NCI-H2171 treated with DMSO at 0.1 percent for 48 hours (cell line): ENCODE results near the gene UTP25.

Source experiments
- DNase-seq: peaks from one replicate; lab custom pipeline; 2025; lab: John Stamatoyannopoulos, UW

UTP25 gene

GRCh38 chr1:209839875-209840546 lies 12.2 kb downstream of the UTP25 start:
- no peak for DNase-seq

- no peak for DNase-seq
Observed at GRCh38 chr1:209840611-209841010, 12.8 kb downstream of the UTP25 start.

- no peak for DNase-seq
Observed at GRCh38 chr1:209844695-209845407, 17.1 kb downstream of the UTP25 start.

GRCh38 chr1:209845408-209845725 lies 17.6 kb downstream of the UTP25 start:
- no peak for DNase-seq

- no peak for DNase-seq
Observed at GRCh38 chr1:209849388-209849787, 21.6 kb downstream of the UTP25 start.

- peak; percentile 90 for DNase-seq
Observed at GRCh38 chr1:209850342-209850979, 22.7 kb downstream of the UTP25 start.

GRCh38 chr1:209853676-209854075 lies 25.9 kb downstream of the UTP25 start:
- peak; percentile 57 for DNase-seq

- peak; percentile 81 for DNase-seq
Observed at GRCh38 chr1:209854196-209854595, 26.4 kb downstream of the UTP25 start.

GRCh38 chr1:209855006-209855405 lies 27.2 kb downstream of the UTP25 start:
- no peak for DNase-seq

GRCh38 chr1:209855623-209856022 lies 27.9 kb downstream of the UTP25 start:
- DNase-seq: peak; percentile 89

- DNase-seq: no peak
Observed at GRCh38 chr1:209858561-209859103, 30.9 kb downstream of the UTP25 start.

GRCh38 chr1:209860293-209860881 lies 32.6 kb downstream of the UTP25 start:
- peak; percentile 86 for DNase-seq

- DNase-seq: no peak
Observed at GRCh38 chr1:209861242-209861641, 33.5 kb downstream of the UTP25 start.

GRCh38 chr1:209862391-209863356 lies 34.9 kb downstream of the UTP25 start:
- peak; percentile 52 for DNase-seq

GRCh38 chr1:209863766-209864485 lies 36.2 kb downstream of the UTP25 start:
- peak; percentile 21 for DNase-seq

- no peak for DNase-seq
Observed at GRCh38 chr1:209866201-209866600, 38.4 kb downstream of the UTP25 start.

GRCh38 chr1:209869291-209870149 lies 41.7 kb downstream of the UTP25 start:
- no peak for DNase-seq

GRCh38 chr1:209870151-209870831 lies 42.5 kb downstream of the UTP25 start:
- no peak for DNase-seq

- DNase-seq: no peak
Observed at GRCh38 chr1:209871006-209871405, 43.2 kb downstream of the UTP25 start.
